Measurements from ENCODE around the gene TAS2R50.

GRCh38 chr12:11023387-11023786 is 36.7 kb upstream of the TAS2R50 start:
- TF ChIP-seq POLR2A (IDR thresholded peaks at IDR 0.05) (no peak), POLR2AphosphoS5 (IDR thresholded peaks at IDR 0.05; ENCODE audit: insufficient read depth in 1 of 2, low read depth in 1 of 2) (no peak), CTCF (IDR thresholded peaks at IDR 0.05) (no peak)
